GM12801 (cell line): Measurements from ENCODE around the gene NOXRED1.

ENCODE experiments used
- CTCF ChIP-seq: IDR thresholded peaks from one replicate; pipeline ENCODE4 v1.5.1; 2011; ENCODE audit warnings: control low read depth; ENCODE audit not compliant: insufficient read length; ENCODE audit errors: extremely low read depth

The NOXRED1 gene

GRCh38 chr14:77423423-77423822 is at the start of gene NOXRED1:
Gene NOXRED1, minus strand, starts transcription at chr14:77423523. Its CDS starts 634 bp downstream, at chr14:77422889.
- TF ChIP-seq CTCF = no peak

GRCh38 chr14:77470224-77470870 is 47.0 kb upstream of the NOXRED1 start:
- no peak for TF ChIP-seq CTCF

- no peak for TF ChIP-seq CTCF
These were observed 46.2 kb upstream of the NOXRED1 start for GRCh38 chr14:77469539-77469938.

GRCh38 chr14:77469067-77469505 is 45.8 kb upstream of the NOXRED1 start:
- TF ChIP-seq CTCF = no peak

GRCh38 chr14:77467801-77468200 is 44.5 kb upstream of the NOXRED1 start:
- no peak for TF ChIP-seq CTCF

- no peak for TF ChIP-seq CTCF
These were observed 35.9 kb upstream of the NOXRED1 start for GRCh38 chr14:77459072-77459723.

GRCh38 chr14:77458249-77458950 is 35.1 kb upstream of the NOXRED1 start:
- no peak for TF ChIP-seq CTCF
